ENCODE data around the gene PRPF19.
"Not testable (repeated sequence)": the region's sequence is repeated elsewhere in the genome, so short reads cannot be mapped to it uniquely, and the experiment has no call there.

The PRPF19 gene

DNA sequence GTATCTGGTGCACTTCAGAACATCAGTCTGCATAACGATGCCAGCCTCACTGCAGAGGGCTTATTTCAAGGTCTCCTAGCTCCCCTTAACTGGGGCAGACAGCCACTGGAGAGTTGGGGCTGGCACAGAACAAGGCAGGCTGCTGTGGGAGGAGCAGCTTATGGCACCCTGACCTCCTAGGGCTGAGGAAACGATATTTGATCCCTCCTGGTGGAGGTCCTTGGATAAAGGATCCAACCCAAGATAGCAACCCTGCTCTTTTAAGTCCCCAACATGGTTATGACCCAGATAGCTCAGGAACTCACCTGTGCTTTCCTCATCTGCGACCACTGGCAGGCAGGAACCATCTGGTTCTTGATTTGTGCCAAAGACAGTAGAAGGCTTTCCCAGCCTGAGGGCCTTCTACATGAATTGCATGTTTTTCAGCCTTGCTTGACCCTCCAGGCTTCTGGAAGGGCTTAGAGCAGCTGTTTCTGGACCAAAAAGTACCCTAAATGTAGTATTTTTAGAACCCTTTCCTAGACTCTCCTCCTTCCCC lies 10.4 kb upstream of the PRPF19 start:
- in situ Hi-C loops (cut with HindIII; ENCODE audit: low pct_unique_long_range_greater_than_20kb, low sequenced_read_pairs): no loop called here
- TF ChIP-seq JUND (IDR thresholded peaks at IDR 0.05; ENCODE audit: low read depth): no peak
- no peak for DNase-seq (ENCODE audit: low read depth in 1 of 2, low spot score in 1 of 2)

GRCh38 chr11:60915248-60915914 lies 9.0 kb upstream of the PRPF19 start:
- in situ Hi-C loops (cut with HindIII; ENCODE audit: low pct_unique_long_range_greater_than_20kb, low sequenced_read_pairs): no loop called here
- DNase-seq (ENCODE audit: low read depth in 1 of 2, low spot score in 1 of 2): peak; percentile 82 to 86
- no peak for TF ChIP-seq JUND (IDR thresholded peaks at IDR 0.05; ENCODE audit: low read depth)

- no peak for TF ChIP-seq JUND (IDR thresholded peaks at IDR 0.05; ENCODE audit: low read depth)
- in situ Hi-C loops (cut with HindIII; ENCODE audit: low pct_unique_long_range_greater_than_20kb, low sequenced_read_pairs): no loop called here
- peak in 1 of 2 experiments; percentile 27 for DNase-seq (ENCODE audit: low read depth in 1 of 2, low spot score in 1 of 2)
Observed at GRCh38 chr11:60914633-60915247, 8.4 kb upstream of the PRPF19 start.

DNA sequence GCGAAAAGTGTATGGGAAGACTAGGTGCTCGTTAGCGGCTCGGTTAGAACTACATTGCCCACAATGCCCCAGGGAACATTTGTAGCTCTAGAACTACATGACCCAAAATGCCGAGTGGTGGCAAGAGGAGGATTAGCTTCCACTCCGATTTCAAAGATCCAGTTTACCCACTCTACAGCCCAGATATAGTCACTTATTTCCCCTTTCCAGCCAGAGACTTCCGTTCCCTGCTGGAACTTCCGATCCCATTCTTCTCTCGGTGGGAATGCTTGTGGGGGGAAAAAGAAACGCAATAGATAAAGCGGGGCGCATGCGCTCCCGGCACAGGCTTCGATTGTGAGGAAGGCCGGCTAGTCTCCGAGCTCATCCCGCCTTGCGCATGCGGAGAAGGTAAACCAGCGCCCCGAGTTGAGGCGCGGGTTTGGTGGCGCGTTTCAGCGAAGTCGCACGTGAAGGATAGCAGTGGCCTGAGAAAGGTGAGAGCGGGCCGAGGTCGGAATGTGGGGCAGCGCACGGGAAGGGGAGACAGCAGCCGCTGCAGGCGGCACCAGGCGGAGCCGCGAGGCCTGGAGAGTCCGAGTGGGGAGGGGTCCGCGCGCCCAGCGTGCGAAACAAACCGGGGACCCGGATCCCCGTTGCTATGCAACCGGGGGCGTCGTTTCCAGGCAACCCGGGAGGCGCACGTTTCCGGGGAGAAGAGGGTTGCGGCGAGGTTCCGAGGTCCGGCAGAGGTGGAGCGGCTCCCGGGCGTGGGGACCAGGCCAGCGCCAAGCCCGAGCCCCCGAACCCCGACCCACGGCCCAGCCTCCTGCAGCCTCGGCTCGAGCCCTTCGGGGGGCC lies 7.6 kb upstream of the PRPF19 start, which contains the start of gene TMEM109:
TMEM109 (plus strand) TSS at position 366 of the 840 bp plus-strand sequence. CDS start 5,536 bp downstream, outside the sequence.
- DNase-seq (ENCODE audit: low read depth in 1 of 2, low spot score in 1 of 2): peak; percentile 95 to 97

GRCh38 chr11:60912851-60913528 lies 6.6 kb upstream of the PRPF19 start:
- TF ChIP-seq JUND (IDR thresholded peaks at IDR 0.05; ENCODE audit: low read depth): no peak
- in situ Hi-C loops (cut with HindIII; ENCODE audit: low pct_unique_long_range_greater_than_20kb, low sequenced_read_pairs): no loop called here
- no peak for DNase-seq (ENCODE audit: low read depth in 1 of 2, low spot score in 1 of 2)

More for the DNA sequence above, 7.6 kb upstream of the PRPF19 start, which contains the start of gene TMEM109:
- in situ Hi-C loops (cut with HindIII; ENCODE audit: low pct_unique_long_range_greater_than_20kb, low sequenced_read_pairs): no loop called here
- TF ChIP-seq JUND (IDR thresholded peaks at IDR 0.05; ENCODE audit: low read depth): no peak

DNA sequence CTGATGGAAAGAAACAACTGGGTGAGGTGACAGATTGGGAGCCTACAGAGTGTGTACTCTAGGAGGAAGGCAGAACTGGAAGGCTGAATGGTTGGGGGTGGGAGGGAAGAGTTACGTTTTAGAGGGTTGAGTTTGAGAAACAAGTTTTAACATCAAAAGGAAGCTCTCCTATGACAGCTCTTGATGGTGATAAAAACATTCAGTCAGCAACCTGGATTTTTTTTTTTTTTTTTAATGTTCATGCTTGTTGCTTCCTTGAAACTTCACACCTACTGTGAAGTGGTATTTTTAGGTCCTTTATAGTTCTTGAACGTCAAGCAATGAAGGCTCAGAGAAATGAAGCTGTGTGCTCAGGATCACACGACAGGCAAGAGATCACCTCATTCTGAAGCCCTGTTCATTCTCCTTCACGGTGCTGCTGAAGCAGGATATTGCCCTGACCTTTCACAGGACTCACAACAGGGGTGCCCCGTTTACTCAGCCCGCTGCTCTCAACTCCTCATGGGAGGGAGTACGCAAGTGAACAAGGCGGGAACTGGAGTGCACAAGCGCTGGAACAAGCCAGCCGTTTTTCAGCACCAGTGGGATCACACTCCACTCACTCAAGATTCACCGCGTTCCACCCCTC lies 6.0 kb upstream of the PRPF19 start:
- TF ChIP-seq JUND (IDR thresholded peaks at IDR 0.05; ENCODE audit: low read depth): no peak
- no peak for DNase-seq (ENCODE audit: low read depth in 1 of 2, low spot score in 1 of 2)
- in situ Hi-C loops (cut with HindIII; ENCODE audit: low pct_unique_long_range_greater_than_20kb, low sequenced_read_pairs): no loop called here

- in situ Hi-C loops (cut with HindIII; ENCODE audit: low pct_unique_long_range_greater_than_20kb, low sequenced_read_pairs): no loop called here
- TF ChIP-seq JUND (IDR thresholded peaks at IDR 0.05; ENCODE audit: low read depth): no peak
- no peak for DNase-seq (ENCODE audit: low read depth in 1 of 2, low spot score in 1 of 2)
Observed at GRCh38 chr11:60910711-60911380, 4.5 kb upstream of the PRPF19 start.

DNA sequence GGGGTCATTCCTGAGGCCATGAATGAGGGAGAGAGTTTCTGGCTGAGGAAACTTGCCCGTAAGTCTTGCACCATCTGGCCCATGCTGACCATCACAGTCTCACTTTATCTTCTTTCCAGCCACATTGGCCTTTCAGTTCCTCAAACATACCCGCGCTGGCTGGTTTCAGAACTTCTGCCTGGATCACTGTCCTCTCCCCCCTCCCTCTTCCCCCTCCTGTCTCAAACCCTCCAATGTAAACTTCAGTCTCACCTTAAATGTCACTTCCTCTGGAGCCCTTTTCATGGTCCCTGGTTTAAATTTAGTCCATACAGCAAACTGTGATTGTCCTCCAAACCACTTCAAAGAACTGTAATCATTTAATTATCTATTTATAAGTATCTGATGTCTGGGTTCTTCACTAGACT lies 3.9 kb upstream of the PRPF19 start:
- DNase-seq (ENCODE audit: low read depth in 1 of 2, low spot score in 1 of 2): no peak
- no peak for TF ChIP-seq JUND (IDR thresholded peaks at IDR 0.05; ENCODE audit: low read depth)
- in situ Hi-C loops (cut with HindIII; ENCODE audit: low pct_unique_long_range_greater_than_20kb, low sequenced_read_pairs): no loop called here

DNA sequence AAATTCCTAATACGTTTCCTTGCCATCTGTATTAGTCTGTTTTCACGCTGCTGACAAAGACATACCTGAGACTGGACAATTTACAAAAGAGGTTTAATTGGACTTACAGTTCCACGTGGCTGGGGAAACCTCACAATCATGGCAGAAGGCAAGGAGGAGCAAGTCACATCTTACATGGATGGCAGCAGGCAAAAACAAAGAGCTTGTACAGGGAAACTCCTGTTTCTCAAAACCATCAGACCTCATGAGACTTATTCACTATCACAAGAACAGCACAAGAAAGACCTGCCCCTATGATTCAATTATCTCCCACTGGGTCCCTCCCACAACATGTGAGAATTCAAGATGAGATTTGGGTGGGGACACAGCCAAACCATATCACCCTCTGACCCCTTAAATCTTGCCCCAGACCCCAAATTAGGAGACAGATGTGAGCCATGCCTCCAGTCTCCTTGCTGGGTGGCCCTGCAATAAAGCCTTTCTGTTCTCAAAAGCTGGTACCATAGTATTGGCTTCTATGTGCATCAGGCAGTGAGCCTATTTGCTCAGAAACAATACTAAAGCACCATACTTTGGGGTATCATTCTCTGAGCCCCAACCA lies 3.4 kb upstream of the PRPF19 start:
- in situ Hi-C loops (cut with HindIII; ENCODE audit: low pct_unique_long_range_greater_than_20kb, low sequenced_read_pairs); DNase-seq (ENCODE audit: low read depth in 1 of 2, low spot score in 1 of 2): not testable (repeated sequence)

DNA sequence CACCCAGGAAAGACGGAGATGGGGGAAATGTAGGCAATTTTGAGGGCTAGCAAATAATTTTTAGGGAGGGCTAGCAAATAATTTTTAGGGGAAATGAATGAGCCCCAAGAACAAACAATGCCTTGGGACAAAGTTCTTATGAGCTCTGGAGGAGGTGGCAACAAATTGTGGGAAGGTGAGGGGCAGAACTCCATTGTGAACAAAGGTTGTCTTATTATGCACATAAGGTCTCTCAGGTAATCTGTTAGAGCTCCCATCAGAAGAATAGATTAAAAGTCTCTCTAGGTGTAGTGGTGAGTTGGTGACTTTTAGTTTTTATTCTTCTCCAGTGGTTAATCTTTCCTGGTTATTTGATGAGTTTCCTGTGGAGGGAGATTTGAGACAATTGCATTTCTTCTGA lies 2.4 kb upstream of the PRPF19 start:
- no peak for TF ChIP-seq JUND (IDR thresholded peaks at IDR 0.05; ENCODE audit: low read depth)
- no peak for DNase-seq (ENCODE audit: low read depth in 1 of 2, low spot score in 1 of 2)
- in situ Hi-C loops (cut with HindIII; ENCODE audit: low pct_unique_long_range_greater_than_20kb, low sequenced_read_pairs): no loop called here

DNA sequence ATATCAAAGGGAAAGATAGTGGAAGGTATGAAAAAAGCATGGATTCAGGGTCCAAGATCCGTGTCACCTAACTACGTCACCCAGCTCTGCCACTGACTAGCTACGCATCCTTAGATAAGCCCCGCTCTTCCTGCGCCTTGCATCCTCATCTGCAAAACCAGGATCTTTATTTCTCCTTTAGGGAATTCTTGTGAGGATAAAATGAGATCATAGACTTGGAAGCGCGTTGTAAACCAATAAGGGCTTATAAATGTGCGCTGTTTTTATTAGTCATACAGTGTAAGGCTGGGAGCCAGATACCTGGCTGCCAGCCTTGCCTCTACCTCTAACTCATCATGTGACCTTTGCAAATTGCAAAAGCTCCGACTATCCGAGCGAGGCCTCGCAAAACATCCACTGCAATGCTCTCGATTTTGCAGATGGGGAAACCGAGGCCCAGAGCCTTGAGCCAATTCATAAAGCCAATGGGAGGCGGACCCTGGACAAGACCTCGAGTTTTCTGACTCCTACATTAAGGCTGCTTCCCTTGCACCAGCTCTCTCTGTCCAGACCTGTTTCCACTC lies 753 bp downstream of the PRPF19 start:
- TF ChIP-seq JUND (IDR thresholded peaks at IDR 0.05; ENCODE audit: low read depth): no peak
- in situ Hi-C loops (cut with HindIII; ENCODE audit: low pct_unique_long_range_greater_than_20kb, low sequenced_read_pairs): no loop called here
- peak in 1 of 2 experiments; percentile 30 for DNase-seq (ENCODE audit: low read depth in 1 of 2, low spot score in 1 of 2)
